Psoas muscle (tissue), 8 donors: ENCODE measurements around the gene ATF2. TPM values are rescaled to one million over a fixed set of nuclear protein-coding genes. Genes with fewer than 3 reads are reported as not detected.

Experiments
- ATAC-seq, 4 donors: fragments of 200-7000 bp; cut with Tn5 transposase; one replicate each; pipeline ENCODE4 v1.9.1; 2020; ENCODE audit warnings: moderate library complexity in 3 of 4, mild to moderate bottlenecking in 2 of 4
- DNase-seq, 2 donors: peaks; one replicate each; pipeline ENCODE4 v3.0.0-alpha.2; 2020
- H3K27ac ChIP-seq: fragments of 200-600 bp; one replicate; pipeline ENCODE4 v1.8.0; 2022
- H3K27me3 ChIP-seq, 3 donors: fragments of 200-600 bp in 1 of 3; one replicate each; pipeline versions ENCODE4 v1.6.1 to v1.8.0; 2013 to 2022; ENCODE audit warnings: low read length in 2 of 3, mild to moderate bottlenecking in 2 of 3, moderate library complexity in 1 of 3; ENCODE audit not compliant: insufficient read depth in 3 of 3
- H3K36me3 ChIP-seq, 2 donors: fragments of 200-600 bp in 1 of 2; one replicate each; pipeline versions ENCODE4 v1.6.1 to v1.8.0; 2013 to 2022; ENCODE audit warnings: low read depth in 1 of 2, mild to moderate bottlenecking in 1 of 2, moderate library complexity in 1 of 2; ENCODE audit not compliant: insufficient read depth in 1 of 2
- H3K4me1 ChIP-seq: fragments of 200-600 bp; one replicate; pipeline ENCODE4 v1.8.0; 2022
- H3K4me3 ChIP-seq: fragments of 200-600 bp; one replicate; pipeline ENCODE4 v1.8.0; 2022; ENCODE audit warnings: mild to moderate bottlenecking
- H3K9me3 ChIP-seq: fragments of 200-600 bp; one replicate; pipeline ENCODE4 v1.8.0; 2022
- WGBS, 3 donors: extraction: QIAGEN DNeasy Blood & Tissue Kit; methylation state at CpG; one replicate each; pipeline versions ENCODE4 v1.1.6 to v1.1.7; 2013; 5-methylcytosine and 5-hydroxymethylcytosine counted together
- intact Hi-C, 2 donors: fragments of 100-400 bp; cut with DNase I; formaldehyde crosslinking; loops; one replicate each; pipeline versions ENCODE4 v1.11.0 to v1.14.2; 2022
- long read RNA-seq, 2 donors: library from polyadenylated mRNA; unstranded; transcript quantifications; one replicate each; pipeline ENCODE4 v2.0.0, GENCODE V29; 2021
- polyA plus RNA-seq, 3 donors: library from polyadenylated mRNA; stranded (reverse); fragments of 200-250 nt; gene quantifications; one replicate each; pipeline ENCODE4 v1.2.3, GENCODE V29; 2013
- total RNA-seq, 4 donors: library from RNA; stranded (reverse); fragmentation: NEBNext Ultra II Directional in 2 of 4; extraction: Animal tissue kit (Norgen Biotek cat#: 25700) in 2 of 4; gene quantifications; one replicate each; pipeline versions ENCODE4 v1.2.1 to v1.2.4, GENCODE V29; 2021 to 2023
- TF ChIP-seq, protein P1 (sequence below): fragments of 200-600 bp; IDR thresholded peaks from one replicate; pipeline ENCODE4 v1.8.0; 2022; ENCODE audit warnings: antibody characterized with exemption
- donor health status: healthy with polysubstance abuse.
- donor health status: DM: no; HTN: no; CAD: no; lungs with moderate emphysema.
- donor health status: Bipolar disorder and iron deficiency.
- donor health status: healthy.
- donor health status: DM: yes; HTN: yes; CAD: no.
- donor health status: DM: no; HTN: no; CAD: no.
- donor health status: DM: no; HTN: no; CAD: no.
- donor health status: DM: yes; HTN: yes; CAD: no.

The ATF2 gene, protein sequence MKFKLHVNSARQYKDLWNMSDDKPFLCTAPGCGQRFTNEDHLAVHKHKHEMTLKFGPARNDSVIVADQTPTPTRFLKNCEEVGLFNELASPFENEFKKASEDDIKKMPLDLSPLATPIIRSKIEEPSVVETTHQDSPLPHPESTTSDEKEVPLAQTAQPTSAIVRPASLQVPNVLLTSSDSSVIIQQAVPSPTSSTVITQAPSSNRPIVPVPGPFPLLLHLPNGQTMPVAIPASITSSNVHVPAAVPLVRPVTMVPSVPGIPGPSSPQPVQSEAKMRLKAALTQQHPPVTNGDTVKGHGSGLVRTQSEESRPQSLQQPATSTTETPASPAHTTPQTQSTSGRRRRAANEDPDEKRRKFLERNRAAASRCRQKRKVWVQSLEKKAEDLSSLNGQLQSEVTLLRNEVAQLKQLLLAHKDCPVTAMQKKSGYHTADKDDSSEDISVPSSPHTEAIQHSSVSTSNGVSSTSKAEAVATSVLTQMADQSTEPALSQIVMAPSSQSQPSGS
- total RNA-seq (10 to 100 TPM; 18.7 to 22.3 (median 20.2) TPM), polyA plus RNA-seq (10 to 100 TPM in 1 of 3 donors, 1 to 10 TPM in 2; 6.9 to 12.4 (median 7.2) TPM)
- long read RNA-seq, donor 1, full-length matches to known transcripts = 5 of 8 reads
- long read RNA-seq, donor 1, partial matches to known transcripts = 3 of 8 reads
- long read RNA-seq, donor 1, other reads (novel, unspliced or antisense) = 0 of 8 reads
- long read RNA-seq, donor 2, full-length matches to known transcripts = 6 of 13 reads
- long read RNA-seq, donor 2, partial matches to known transcripts = 2 of 13 reads
- long read RNA-seq, donor 2, other reads (novel, unspliced or antisense) = 5 of 13 reads

DNA sequence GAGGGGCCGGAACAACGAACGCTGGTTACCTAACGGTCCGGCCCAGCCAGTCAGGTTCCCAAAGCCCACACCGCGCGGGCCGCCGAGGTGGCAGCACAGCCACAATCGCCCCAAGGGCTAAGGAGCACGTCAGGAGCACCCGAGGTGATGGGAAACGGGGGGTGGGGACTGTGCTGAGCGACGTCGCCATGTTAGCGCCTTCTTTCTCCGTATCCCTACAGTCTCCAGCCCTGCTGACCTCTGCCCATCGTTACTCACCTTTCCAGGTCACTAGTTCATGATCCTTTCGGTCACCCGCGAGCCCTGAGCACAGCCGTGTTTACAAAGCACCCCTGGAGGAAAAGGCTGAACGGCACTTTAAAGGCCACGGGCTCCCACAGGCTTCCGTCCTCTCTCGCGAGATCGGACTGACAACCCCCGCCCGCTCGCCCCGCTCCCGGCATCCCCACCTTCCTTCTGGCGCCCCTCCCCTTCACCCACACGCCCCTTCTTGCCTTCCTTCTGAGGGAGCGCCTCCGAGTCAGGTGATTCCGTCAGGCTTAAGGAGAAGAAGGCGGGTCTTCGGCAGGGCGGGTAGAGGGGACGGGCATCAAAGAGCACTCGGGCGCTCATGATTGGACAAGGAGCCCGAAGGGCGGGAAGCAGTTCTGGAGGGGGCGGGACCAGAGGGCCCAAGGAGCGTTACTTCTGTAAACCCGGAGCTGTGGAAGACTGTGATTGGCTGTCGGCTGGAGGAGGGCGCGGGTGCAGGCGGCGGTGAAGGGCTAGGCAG, at the start of gene ATF2:
Gene ATF2 (minus strand): TSS at position 412 of the 772 bp plus-strand sequence. CDS start 31,760 bp downstream, outside the sequence.
- TF ChIP-seq, protein P1, sequence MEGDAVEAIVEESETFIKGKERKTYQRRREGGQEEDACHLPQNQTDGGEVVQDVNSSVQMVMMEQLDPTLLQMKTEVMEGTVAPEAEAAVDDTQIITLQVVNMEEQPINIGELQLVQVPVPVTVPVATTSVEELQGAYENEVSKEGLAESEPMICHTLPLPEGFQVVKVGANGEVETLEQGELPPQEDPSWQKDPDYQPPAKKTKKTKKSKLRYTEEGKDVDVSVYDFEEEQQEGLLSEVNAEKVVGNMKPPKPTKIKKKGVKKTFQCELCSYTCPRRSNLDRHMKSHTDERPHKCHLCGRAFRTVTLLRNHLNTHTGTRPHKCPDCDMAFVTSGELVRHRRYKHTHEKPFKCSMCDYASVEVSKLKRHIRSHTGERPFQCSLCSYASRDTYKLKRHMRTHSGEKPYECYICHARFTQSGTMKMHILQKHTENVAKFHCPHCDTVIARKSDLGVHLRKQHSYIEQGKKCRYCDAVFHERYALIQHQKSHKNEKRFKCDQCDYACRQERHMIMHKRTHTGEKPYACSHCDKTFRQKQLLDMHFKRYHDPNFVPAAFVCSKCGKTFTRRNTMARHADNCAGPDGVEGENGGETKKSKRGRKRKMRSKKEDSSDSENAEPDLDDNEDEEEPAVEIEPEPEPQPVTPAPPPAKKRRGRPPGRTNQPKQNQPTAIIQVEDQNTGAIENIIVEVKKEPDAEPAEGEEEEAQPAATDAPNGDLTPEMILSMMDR = no peak
- intact Hi-C loops = loop anchor here in 1 of 2 donors (5.0 kb wide), 1 partner anchor 36 kb away; no protein-coding TSS in a partner anchor
- H3K4me3 ChIP-seq = peak within 1 kb of the TSS; percentile 81
- DNase-seq (peak; percentile 98 to 99), ATAC-seq (peak; percentile 96 to 98 (median 98))
- WGBS, 3 donors = 0 to 1% (median 1%) methylated on average over 51 to 56 of the region's 56 CpGs
- peaks cover 0 to 2% of the 10 kb centered on the region in 2 donors for H3K36me3 ChIP-seq
- no peaks in the 10 kb centered on the region for H3K27me3 ChIP-seq
- H3K27ac ChIP-seq = peak within 1 kb of the TSS; percentile 90
- H3K4me1 ChIP-seq = peaks cover 20% of the 10 kb centered on the region
- no peaks in the 10 kb centered on the region for H3K9me3 ChIP-seq

DNA sequence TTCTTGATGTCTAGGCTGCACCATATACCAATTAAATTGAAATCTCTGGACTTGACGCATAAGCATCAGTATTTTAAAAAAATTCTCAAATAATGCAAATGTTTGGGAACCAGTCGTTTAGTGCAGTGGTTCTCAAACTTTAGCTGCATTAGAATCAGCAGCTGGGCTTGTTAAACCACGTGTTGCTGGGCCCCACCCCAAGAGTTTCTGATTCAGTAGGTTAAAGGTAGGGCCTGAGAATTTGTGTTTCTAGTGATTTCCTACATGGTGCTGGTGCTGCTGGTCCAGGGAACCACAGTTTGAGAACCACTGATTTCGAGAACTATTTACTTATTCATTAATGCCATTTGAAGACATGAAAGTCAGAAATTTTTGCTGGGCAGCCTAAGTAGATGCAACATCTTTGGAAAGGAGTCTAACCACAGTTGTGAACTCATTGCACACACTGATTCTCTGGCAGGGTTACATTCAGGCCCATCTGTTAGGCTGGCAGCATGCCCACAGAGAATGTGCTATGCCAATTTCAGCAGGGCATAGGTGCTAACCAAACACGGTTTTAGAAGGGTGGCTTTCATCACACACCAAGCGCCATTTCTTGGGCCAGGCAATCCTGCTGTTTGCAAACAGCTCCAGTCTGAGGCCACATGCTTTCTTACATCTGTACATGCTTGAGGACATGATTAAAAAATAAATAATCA, 39.9 kb upstream of the ATF2 start:
- Histone ChIP-seq H3K4me1 (peaks cover 6% of the 10 kb centered on the region), H3K9me3 (no peaks in the 10 kb centered on the region), H3K4me3 (no peak overlapping the region), H3K27ac (no peak overlapping the region), H3K36me3 (no peaks in the 10 kb centered on the region), H3K27me3 (no peaks in the 10 kb centered on the region)
- 43 to 61% (median 50%) methylated on average over 6 of the region's 6 CpGs for WGBS, 3 donors
- TF ChIP-seq, protein P1 = no peak
- ATAC-seq = peak in 3 of 4 donors; percentile 81 to 90 (median 88)
- DNase-seq = peak in 1 of 2 donors; percentile 67
- intact Hi-C loops = no loop called here

DNA sequence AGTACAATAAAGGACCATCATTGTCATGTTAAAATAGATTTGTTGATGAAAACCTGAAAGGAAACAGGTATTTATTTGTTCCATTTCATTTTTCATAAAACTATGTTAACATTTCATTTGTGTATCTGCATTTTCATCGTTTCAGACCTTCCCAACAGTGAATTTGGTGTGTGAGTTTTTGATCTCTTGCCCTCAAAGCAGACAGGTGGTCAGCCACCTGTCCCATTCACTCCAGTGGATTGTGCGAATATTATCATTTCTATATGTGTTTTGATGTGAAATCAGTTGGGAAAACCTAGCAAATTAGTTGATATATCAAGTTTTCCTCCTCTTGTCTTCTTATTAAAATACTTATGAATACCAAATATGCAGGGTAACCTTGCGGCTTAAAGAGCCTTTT, 38.9 kb upstream of the ATF2 start:
- WGBS, 3 donors = 67 to 80% (median 75%) methylated on average over 3 of the region's 3 CpGs
- Histone ChIP-seq H3K36me3 (no peaks in the 10 kb centered on the region), H3K4me3 (no peak overlapping the region), H3K27me3 (no peaks in the 10 kb centered on the region), H3K27ac (no peak overlapping the region), H3K4me1 (peaks cover 6% of the 10 kb centered on the region), H3K9me3 (no peaks in the 10 kb centered on the region)
- TF ChIP-seq, protein P1 = no peak
- ATAC-seq = no peak
- no peak for DNase-seq
- intact Hi-C loops = no loop called here

DNA sequence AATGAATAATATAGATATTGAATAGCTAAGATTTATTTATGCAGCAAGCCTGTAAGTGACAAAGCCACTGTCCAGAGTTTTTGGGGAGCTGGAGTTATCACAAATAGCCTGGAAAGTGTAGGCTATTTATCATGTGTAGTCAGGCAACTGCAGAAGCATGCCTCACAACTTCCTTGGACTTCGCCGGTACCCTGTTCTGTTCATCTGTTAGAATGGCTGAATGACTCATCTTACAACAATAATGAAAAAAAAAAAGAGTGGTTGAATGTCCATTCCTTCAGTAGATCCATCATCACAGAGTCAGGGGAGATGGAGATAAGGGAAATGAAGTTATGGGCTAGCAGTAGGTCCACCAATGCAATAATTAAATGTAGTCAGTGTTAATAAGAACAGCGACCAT, 37.5 kb upstream of the ATF2 start:
- Histone ChIP-seq H3K36me3 (no peaks in the 10 kb centered on the region), H3K27ac (no peak overlapping the region), H3K27me3 (no peaks in the 10 kb centered on the region), H3K4me3 (no peak overlapping the region), H3K9me3 (no peaks in the 10 kb centered on the region), H3K4me1 (peaks cover 6% of the 10 kb centered on the region)
- 86 to 95% (median 91%) methylated on average over 3 of the region's 3 CpGs for WGBS, 3 donors
- intact Hi-C loops = no loop called here
- TF ChIP-seq, protein P1 = no peak
- ATAC-seq (no peak), DNase-seq (no peak)
